SK-N-SH treated with all-trans-retinoic acid at 6 μM for 48 hours (cell line): ENCODE measurements around the gene TNS3.

Experiments
- BACH2 ChIP-seq: fragments of 250-450 bp; sonication (Bioruptor Pico); IDR thresholded peaks from 2 replicates; pipeline ENCODE4 v1.9.0; 2021; ENCODE audit warnings: mild to moderate bottlenecking, borderline replicate concordance
- CSDC2 ChIP-seq: fragments of 250-450 bp; sonication (Bioruptor Pico); IDR thresholded peaks from 2 replicates; pipeline ENCODE4 v1.5.0; 2020; ENCODE audit warnings: mild to moderate bottlenecking, moderate library complexity
- ESRRG ChIP-seq: fragments of 250-450 bp; sonication (Bioruptor Pico); IDR thresholded peaks from 2 replicates; pipeline ENCODE4 v1.6.1; 2021; ENCODE audit warnings: mild to moderate bottlenecking
- GLIS3 ChIP-seq: fragments of 250-450 bp; sonication (Bioruptor Pico); IDR thresholded peaks from 2 replicates; pipeline ENCODE4 v1.5.0; 2020; ENCODE audit warnings: mild to moderate bottlenecking, moderate library complexity
- OSR1 ChIP-seq: fragments of 250-450 bp; sonication (Bioruptor Pico); IDR thresholded peaks from 2 replicates; pipeline ENCODE4 v1.8.0; 2022; ENCODE audit warnings: moderate library complexity, mild to moderate bottlenecking, inconsistent platforms
- RARB ChIP-seq: fragments of 250-450 bp; sonication (Bioruptor Pico); IDR thresholded peaks from 2 replicates; pipeline ENCODE4 v1.8.0; 2021; ENCODE audit warnings: mild to moderate bottlenecking, moderate library complexity
- TOX ChIP-seq: fragments of 250-450 bp; sonication (Bioruptor Pico); IDR thresholded peaks from 2 replicates; pipeline ENCODE4 v1.8.0; 2021; ENCODE audit warnings: mild to moderate bottlenecking, moderate library complexity, borderline replicate concordance
- ZFP30 ChIP-seq: fragments of 450-650 bp; formaldehyde crosslinking; IDR thresholded peaks from 2 replicates; pipeline ENCODE4 v1.5.0; 2022; ENCODE audit warnings: mild to moderate bottlenecking, moderate library complexity
- ZNF565 ChIP-seq: fragments of 450-650 bp; formaldehyde crosslinking; conservative IDR thresholded peaks from 2 replicates; pipeline ENCODE4 v1.5.0; 2020; ENCODE audit warnings: low read depth, mild to moderate bottlenecking, moderate library complexity
- ZNF8 ChIP-seq: fragments of 450-650 bp; formaldehyde crosslinking; IDR thresholded peaks from 2 replicates; pipeline ENCODE4 v1.5.0; 2020; ENCODE audit warnings: mild to moderate bottlenecking, moderate library complexity
- TF ChIP-seq, protein P1 (sequence below): fragments of 250-450 bp; sonication (Bioruptor Pico); IDR thresholded peaks from 2 replicates; pipeline ENCODE4 v1.8.0; 2020; ENCODE audit warnings: mild to moderate bottlenecking, moderate library complexity, borderline replicate concordance
- TF ChIP-seq, protein P2 (sequence below): fragments of 250-450 bp; sonication (Bioruptor Pico); IDR thresholded peaks from 2 replicates; pipeline ENCODE4 v1.5.1; 2020; ENCODE audit warnings: low read depth, mild to moderate bottlenecking, moderate library complexity
- TF ChIP-seq, protein P3 (sequence below): fragments of 250-450 bp; sonication (Bioruptor Pico); IDR thresholded peaks from 2 replicates; pipeline ENCODE4 v1.8.0; 2021; ENCODE audit warnings: low read depth, mild to moderate bottlenecking, moderate library complexity, borderline replicate concordance

DNA sequence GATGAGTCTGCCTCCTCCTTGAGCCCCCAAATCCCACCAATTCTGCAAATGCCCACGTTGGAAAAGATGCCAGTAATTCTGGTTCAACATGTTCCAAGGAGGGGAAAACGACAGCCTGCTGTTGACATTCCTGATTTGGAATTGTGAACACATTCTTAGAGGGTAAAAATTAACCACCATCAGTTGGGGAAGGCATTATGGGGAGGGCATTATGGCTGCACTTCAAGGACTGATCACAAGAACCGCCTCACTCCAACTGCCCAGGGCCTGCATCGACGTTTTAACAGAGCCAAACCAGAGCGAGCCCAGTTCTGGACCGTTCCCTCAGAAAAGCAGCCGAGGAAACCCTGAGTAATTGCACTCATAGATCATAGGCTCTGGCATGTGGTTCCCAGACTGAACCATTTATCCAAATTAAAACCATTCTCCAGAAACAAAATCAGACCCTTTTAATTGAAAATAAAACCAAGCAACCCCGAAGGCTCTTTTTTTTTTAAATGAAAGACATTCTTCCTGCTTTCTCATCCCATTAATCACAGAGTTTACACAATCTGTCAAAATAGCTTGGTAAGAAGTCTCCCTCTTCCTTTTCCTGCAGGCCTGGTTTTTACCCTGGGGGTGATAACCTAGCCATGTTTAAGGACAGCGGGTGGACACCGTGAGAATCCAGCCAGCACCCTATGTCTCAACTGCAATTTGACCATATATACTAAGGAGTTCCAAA, 8.0 kb downstream of the TNS3 start:
- TF ChIP-seq ZFP30 (CRISPR knock-in tag): 0 out of 2 replicates have a peak, but pooled peaks have one; percentile 29
- no peak for TF ChIP-seq ESRRG (CRISPR knock-in tag)
- peak; percentile 88 for TF ChIP-seq TOX (CRISPR knock-in tag)
- TF ChIP-seq RARB: peak; percentile 92
- TF ChIP-seq, protein P1, sequence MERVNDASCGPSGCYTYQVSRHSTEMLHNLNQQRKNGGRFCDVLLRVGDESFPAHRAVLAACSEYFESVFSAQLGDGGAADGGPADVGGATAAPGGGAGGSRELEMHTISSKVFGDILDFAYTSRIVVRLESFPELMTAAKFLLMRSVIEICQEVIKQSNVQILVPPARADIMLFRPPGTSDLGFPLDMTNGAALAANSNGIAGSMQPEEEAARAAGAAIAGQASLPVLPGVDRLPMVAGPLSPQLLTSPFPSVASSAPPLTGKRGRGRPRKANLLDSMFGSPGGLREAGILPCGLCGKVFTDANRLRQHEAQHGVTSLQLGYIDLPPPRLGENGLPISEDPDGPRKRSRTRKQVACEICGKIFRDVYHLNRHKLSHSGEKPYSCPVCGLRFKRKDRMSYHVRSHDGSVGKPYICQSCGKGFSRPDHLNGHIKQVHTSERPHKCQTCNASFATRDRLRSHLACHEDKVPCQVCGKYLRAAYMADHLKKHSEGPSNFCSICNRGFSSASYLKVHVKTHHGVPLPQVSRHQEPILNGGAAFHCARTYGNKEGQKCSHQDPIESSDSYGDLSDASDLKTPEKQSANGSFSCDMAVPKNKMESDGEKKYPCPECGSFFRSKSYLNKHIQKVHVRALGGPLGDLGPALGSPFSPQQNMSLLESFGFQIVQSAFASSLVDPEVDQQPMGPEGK (CRISPR knock-in tag): peak; percentile 97
- peak; percentile 70; the same call in 1 of the 2 replicates for TF ChIP-seq GLIS3
- TF ChIP-seq BACH2 (CRISPR knock-in tag): no peak
- TF ChIP-seq ZNF565 (CRISPR knock-in tag): 0 out of 2 replicates have a peak, but pooled peaks have one; percentile 34
- TF ChIP-seq OSR1 (CRISPR knock-in tag): no peak
- TF ChIP-seq, protein P2, sequence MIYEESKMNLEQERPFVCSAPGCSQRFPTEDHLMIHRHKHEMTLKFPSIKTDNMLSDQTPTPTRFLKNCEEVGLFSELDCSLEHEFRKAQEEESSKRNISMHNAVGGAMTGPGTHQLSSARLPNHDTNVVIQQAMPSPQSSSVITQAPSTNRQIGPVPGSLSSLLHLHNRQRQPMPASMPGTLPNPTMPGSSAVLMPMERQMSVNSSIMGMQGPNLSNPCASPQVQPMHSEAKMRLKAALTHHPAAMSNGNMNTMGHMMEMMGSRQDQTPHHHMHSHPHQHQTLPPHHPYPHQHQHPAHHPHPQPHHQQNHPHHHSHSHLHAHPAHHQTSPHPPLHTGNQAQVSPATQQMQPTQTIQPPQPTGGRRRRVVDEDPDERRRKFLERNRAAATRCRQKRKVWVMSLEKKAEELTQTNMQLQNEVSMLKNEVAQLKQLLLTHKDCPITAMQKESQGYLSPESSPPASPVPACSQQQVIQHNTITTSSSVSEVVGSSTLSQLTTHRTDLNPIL (CRISPR knock-in tag): peak; percentile 77; the same call in 1 of the 2 replicates
- no peak; the same call in none of the 2 replicates for TF ChIP-seq CSDC2
- TF ChIP-seq, protein P3, sequence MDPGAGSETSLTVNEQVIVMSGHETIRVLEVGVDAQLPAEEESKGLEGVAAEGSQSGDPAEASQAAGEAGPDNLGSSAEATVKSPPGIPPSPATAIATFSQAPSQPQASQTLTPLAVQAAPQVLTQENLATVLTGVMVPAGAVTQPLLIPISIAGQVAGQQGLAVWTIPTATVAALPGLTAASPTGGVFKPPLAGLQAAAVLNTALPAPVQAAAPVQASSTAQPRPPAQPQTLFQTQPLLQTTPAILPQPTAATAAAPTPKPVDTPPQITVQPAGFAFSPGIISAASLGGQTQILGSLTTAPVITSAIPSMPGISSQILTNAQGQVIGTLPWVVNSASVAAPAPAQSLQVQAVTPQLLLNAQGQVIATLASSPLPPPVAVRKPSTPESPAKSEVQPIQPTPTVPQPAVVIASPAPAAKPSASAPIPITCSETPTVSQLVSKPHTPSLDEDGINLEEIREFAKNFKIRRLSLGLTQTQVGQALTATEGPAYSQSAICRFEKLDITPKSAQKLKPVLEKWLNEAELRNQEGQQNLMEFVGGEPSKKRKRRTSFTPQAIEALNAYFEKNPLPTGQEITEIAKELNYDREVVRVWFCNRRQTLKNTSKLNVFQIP (CRISPR knock-in tag): peak; percentile 68; the same call in 1 of the 2 replicates
- 0 out of 2 replicates have a peak, but pooled peaks have one; percentile 26 for TF ChIP-seq ZNF8 (CRISPR knock-in tag)
